Measurements from ENCODE around the gene PRKCE.

Gene PRKCE

GRCh38 chr2:46094689-46095088, 443.2 kb downstream of the PRKCE start:
- H3K27me3 ChIP-seq (ENCODE audit: low read depth, low read length), result no peaks in the 10 kb centered on the region
- no peak overlapping the region for H3K4me3 ChIP-seq (ENCODE audit: low read depth in 1 of 2, low read length in 2 of 2)
- H3K9me3 ChIP-seq (ENCODE audit: control insufficient read depth in 1 of 2, low read length in 2 of 2), result peaks cover 0 to 4% of the 10 kb centered on the region in 2 donors
- no peak overlapping the region for H3K27ac ChIP-seq (ENCODE audit: low read length)
- H3K36me3 ChIP-seq (ENCODE audit: control insufficient read depth in 1 of 2, insufficient read depth in 2 of 2, low read length in 2 of 2), result peaks cover 0 to 3% of the 10 kb centered on the region in 2 donors
- H3K4me1 ChIP-seq (ENCODE audit: control insufficient read depth in 1 of 2, insufficient read depth in 2 of 2, low read length in 2 of 2), result peaks cover 7 to 18% of the 10 kb centered on the region in 2 donors

GRCh38 chr2:46095830-46096229, 444.4 kb downstream of the PRKCE start:
- peaks cover 7 to 15% of the 10 kb centered on the region in 2 donors for H3K4me1 ChIP-seq (ENCODE audit: control insufficient read depth in 1 of 2, insufficient read depth in 2 of 2, low read length in 2 of 2)
- H3K27ac ChIP-seq (ENCODE audit: low read length), result no peak overlapping the region
- H3K36me3 ChIP-seq (ENCODE audit: control insufficient read depth in 1 of 2, insufficient read depth in 2 of 2, low read length in 2 of 2), result peaks cover 0 to 3% of the 10 kb centered on the region in 2 donors
- peaks cover 0 to 4% of the 10 kb centered on the region in 2 donors for H3K9me3 ChIP-seq (ENCODE audit: control insufficient read depth in 1 of 2, low read length in 2 of 2)
- no peak overlapping the region for H3K4me3 ChIP-seq (ENCODE audit: low read depth in 1 of 2, low read length in 2 of 2)
- no peaks in the 10 kb centered on the region for H3K27me3 ChIP-seq (ENCODE audit: low read depth, low read length)

- Histone ChIP-seq H3K4me3 (ENCODE audit: low read depth in 1 of 2, low read length in 2 of 2) (no peak overlapping the region), H3K36me3 (ENCODE audit: control insufficient read depth in 1 of 2, insufficient read depth in 2 of 2, low read length in 2 of 2) (peaks cover 0 to 3% of the 10 kb centered on the region in 2 donors), H3K27ac (ENCODE audit: low read length) (no peak overlapping the region), H3K4me1 (ENCODE audit: control insufficient read depth in 1 of 2, insufficient read depth in 2 of 2, low read length in 2 of 2) (peaks cover 7 to 15% of the 10 kb centered on the region in 2 donors), H3K9me3 (ENCODE audit: control insufficient read depth in 1 of 2, low read length in 2 of 2) (peaks cover 0 to 4% of the 10 kb centered on the region in 2 donors), H3K27me3 (ENCODE audit: low read depth, low read length) (no peaks in the 10 kb centered on the region)
These were observed 444.8 kb downstream of the PRKCE start for GRCh38 chr2:46096260-46096659.

- Histone ChIP-seq H3K27me3 (ENCODE audit: low read depth, low read length) (no peaks in the 10 kb centered on the region), H3K4me3 (ENCODE audit: low read depth in 1 of 2, low read length in 2 of 2) (no peak overlapping the region)
These were observed 446.4 kb downstream of the PRKCE start for GRCh38 chr2:46097714-46098480.

GRCh38 chr2:46098621-46099062, 447.2 kb downstream of the PRKCE start:
- Histone ChIP-seq H3K9me3 (ENCODE audit: control insufficient read depth in 1 of 2, low read length in 2 of 2) (peaks cover 0 to 4% of the 10 kb centered on the region in 2 donors), H3K27me3 (ENCODE audit: low read depth, low read length) (no peaks in the 10 kb centered on the region), H3K4me1 (ENCODE audit: control insufficient read depth in 1 of 2, insufficient read depth in 2 of 2, low read length in 2 of 2) (peaks cover 7 to 15% of the 10 kb centered on the region in 2 donors), H3K27ac (ENCODE audit: low read length) (peak overlapping the region; percentile 85), H3K36me3 (ENCODE audit: control insufficient read depth in 1 of 2, insufficient read depth in 2 of 2, low read length in 2 of 2) (peaks cover 3 to 4% of the 10 kb centered on the region in 2 donors), H3K4me3 (ENCODE audit: low read depth in 1 of 2, low read length in 2 of 2) (no peak overlapping the region)

More at GRCh38 chr2:46097714-46098480, 446.4 kb downstream of the PRKCE start:
- H3K27ac ChIP-seq (ENCODE audit: low read length), result peak overlapping the region; percentile 85
- H3K9me3 ChIP-seq (ENCODE audit: control insufficient read depth in 1 of 2, low read length in 2 of 2), result peaks cover 0 to 4% of the 10 kb centered on the region in 2 donors
- peaks cover 7 to 15% of the 10 kb centered on the region in 2 donors for H3K4me1 ChIP-seq (ENCODE audit: control insufficient read depth in 1 of 2, insufficient read depth in 2 of 2, low read length in 2 of 2)
- H3K36me3 ChIP-seq (ENCODE audit: control insufficient read depth in 1 of 2, insufficient read depth in 2 of 2, low read length in 2 of 2), result peaks cover 0 to 3% of the 10 kb centered on the region in 2 donors

- Histone ChIP-seq H3K4me3 (ENCODE audit: low read depth in 1 of 2, low read length in 2 of 2) (no peak overlapping the region), H3K27me3 (ENCODE audit: low read depth, low read length) (no peaks in the 10 kb centered on the region), H3K36me3 (ENCODE audit: control insufficient read depth in 1 of 2, insufficient read depth in 2 of 2, low read length in 2 of 2) (peaks cover 0 to 17% of the 10 kb centered on the region in 2 donors), H3K4me1 (ENCODE audit: control insufficient read depth in 1 of 2, insufficient read depth in 2 of 2, low read length in 2 of 2) (peaks cover 7 to 15% of the 10 kb centered on the region in 2 donors), H3K9me3 (ENCODE audit: control insufficient read depth in 1 of 2, low read length in 2 of 2) (peaks cover 0 to 6% of the 10 kb centered on the region in 2 donors), H3K27ac (ENCODE audit: low read length) (no peak overlapping the region)
These were observed 450.2 kb downstream of the PRKCE start for GRCh38 chr2:46101557-46102220.

GRCh38 chr2:46106690-46107089, 455.2 kb downstream of the PRKCE start:
- H3K4me1 ChIP-seq (ENCODE audit: control insufficient read depth in 1 of 2, insufficient read depth in 2 of 2, low read length in 2 of 2), result no peaks in the 10 kb centered on the region
- H3K4me3 ChIP-seq (ENCODE audit: low read depth in 1 of 2, low read length in 2 of 2), result no peak overlapping the region
- H3K9me3 ChIP-seq (ENCODE audit: control insufficient read depth in 1 of 2, low read length in 2 of 2), result peaks cover 0 to 6% of the 10 kb centered on the region in 2 donors
- H3K27ac ChIP-seq (ENCODE audit: low read length), result no peak overlapping the region
- H3K27me3 ChIP-seq (ENCODE audit: low read depth, low read length), result no peaks in the 10 kb centered on the region
- H3K36me3 ChIP-seq (ENCODE audit: control insufficient read depth in 1 of 2, insufficient read depth in 2 of 2, low read length in 2 of 2), result peaks cover 0 to 17% of the 10 kb centered on the region in 2 donors

- Histone ChIP-seq H3K4me1 (ENCODE audit: control insufficient read depth in 1 of 2, insufficient read depth in 2 of 2, low read length in 2 of 2) (peaks cover 0 to 6% of the 10 kb centered on the region in 2 donors), H3K27ac (ENCODE audit: low read length) (no peak overlapping the region), H3K9me3 (ENCODE audit: control insufficient read depth in 1 of 2, low read length in 2 of 2) (no peaks in the 10 kb centered on the region), H3K4me3 (ENCODE audit: low read depth in 1 of 2, low read length in 2 of 2) (no peak overlapping the region), H3K36me3 (ENCODE audit: control insufficient read depth in 1 of 2, insufficient read depth in 2 of 2, low read length in 2 of 2) (no peaks in the 10 kb centered on the region), H3K27me3 (ENCODE audit: low read depth, low read length) (no peaks in the 10 kb centered on the region)
These were observed 463.5 kb downstream of the PRKCE start for GRCh38 chr2:46114996-46115395.

- Histone ChIP-seq H3K27me3 (ENCODE audit: low read depth, low read length) (no peaks in the 10 kb centered on the region), H3K4me1 (ENCODE audit: control insufficient read depth in 1 of 2, insufficient read depth in 2 of 2, low read length in 2 of 2) (peaks cover 0 to 6% of the 10 kb centered on the region in 2 donors), H3K9me3 (ENCODE audit: control insufficient read depth in 1 of 2, low read length in 2 of 2) (no peaks in the 10 kb centered on the region), H3K27ac (ENCODE audit: low read length) (no peak overlapping the region), H3K4me3 (ENCODE audit: low read depth in 1 of 2, low read length in 2 of 2) (no peak overlapping the region), H3K36me3 (ENCODE audit: control insufficient read depth in 1 of 2, insufficient read depth in 2 of 2, low read length in 2 of 2) (no peaks in the 10 kb centered on the region)
These were observed 464.7 kb downstream of the PRKCE start for GRCh38 chr2:46116150-46116549.

- no peaks in the 10 kb centered on the region for H3K9me3 ChIP-seq (ENCODE audit: control insufficient read depth in 1 of 2, low read length in 2 of 2)
- no peak overlapping the region for H3K27ac ChIP-seq (ENCODE audit: low read length)
- peaks cover 0 to 6% of the 10 kb centered on the region in 2 donors for H3K4me1 ChIP-seq (ENCODE audit: control insufficient read depth in 1 of 2, insufficient read depth in 2 of 2, low read length in 2 of 2)
- H3K4me3 ChIP-seq (ENCODE audit: low read depth in 1 of 2, low read length in 2 of 2), result no peak overlapping the region
- no peaks in the 10 kb centered on the region for H3K27me3 ChIP-seq (ENCODE audit: low read depth, low read length)
- no peaks in the 10 kb centered on the region for H3K36me3 ChIP-seq (ENCODE audit: control insufficient read depth in 1 of 2, insufficient read depth in 2 of 2, low read length in 2 of 2)
These were observed 465.1 kb downstream of the PRKCE start for GRCh38 chr2:46116553-46116991.

GRCh38 chr2:46117379-46117778, 465.9 kb downstream of the PRKCE start:
- Histone ChIP-seq H3K4me3 (ENCODE audit: low read depth in 1 of 2, low read length in 2 of 2) (no peak overlapping the region), H3K9me3 (ENCODE audit: control insufficient read depth in 1 of 2, low read length in 2 of 2) (no peaks in the 10 kb centered on the region), H3K36me3 (ENCODE audit: control insufficient read depth in 1 of 2, insufficient read depth in 2 of 2, low read length in 2 of 2) (no peaks in the 10 kb centered on the region), H3K27ac (ENCODE audit: low read length) (no peak overlapping the region), H3K27me3 (ENCODE audit: low read depth, low read length) (no peaks in the 10 kb centered on the region), H3K4me1 (ENCODE audit: control insufficient read depth in 1 of 2, insufficient read depth in 2 of 2, low read length in 2 of 2) (peaks cover 0 to 6% of the 10 kb centered on the region in 2 donors)
